Left cardiac atrium (tissue), 4 donors: ENCODE measurements around the gene DOCK4. TPM values are rescaled to one million over a fixed set of nuclear protein-coding genes. Genes with fewer than 3 reads are reported as not detected.

Experiments
- ATAC-seq, 2 donors: fragments of 200-7000 bp; cut with Tn5 transposase; one replicate each; pipeline ENCODE4 v1.9.1; 2020; ENCODE audit warnings: mild to moderate bottlenecking in 2 of 2, moderate library complexity in 2 of 2
- DNase-seq: peaks from one replicate; pipeline ENCODE4 v3.0.0-alpha.2; 2020
- intact Hi-C, 2 donors: fragments of 100-400 bp; cut with DNase I; formaldehyde crosslinking; loops; one replicate each; pipeline versions ENCODE4 v1.14.1 to v1.15.1; 2022 to 2023
- total RNA-seq, 2 donors: library from RNA; stranded (reverse); fragmentation: NEBNext Ultra II Directional; extraction: Animal tissue kit (Norgen Biotek cat#: 25700); gene quantifications; one replicate each; pipeline ENCODE4 v1.2.1, GENCODE V29; 2021
- donor health status: DM: no; HTN: yes; CAD: no.
- donor health status: DM: no; HTN: yes; CAD: no; lungs with severe emphysema.
- donor health status: DM: yes; HTN: yes; CAD: no.
- donor health status: Dilated cardiomyopathy.

DOCK4 gene
- total RNA-seq, 2 donors from 2014 or later, result 17.1 to 19.3 TPM

DNA sequence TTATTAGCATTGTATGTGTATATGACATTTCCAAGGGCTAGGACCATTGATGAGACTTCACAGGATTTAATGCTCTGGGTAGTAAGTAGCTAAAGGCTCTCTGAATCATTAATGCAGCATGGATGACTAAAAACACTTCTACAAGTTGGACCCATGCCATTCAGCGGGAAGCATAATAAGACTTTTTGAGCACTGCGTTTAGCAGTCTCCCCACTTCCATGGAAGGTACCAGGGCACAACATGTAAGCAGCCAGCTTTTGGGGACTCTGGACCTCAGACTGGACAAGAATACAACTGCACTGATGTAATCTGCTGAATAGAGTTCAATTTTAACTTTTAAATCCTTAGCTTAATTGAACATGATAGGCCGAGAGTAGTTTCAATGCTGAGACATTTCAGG is 452.2 kb downstream of the DOCK4 start:
- DNase-seq (no peak), ATAC-seq (no peak)
- intact Hi-C loops, result loop anchor here in 1 of 2 donors (5.0 to 10.0 kb wide), 2 partner anchors 663 to 741 kb away; no protein-coding TSS in a partner anchor

GRCh38 chr7:111752022-111752582 is 454.1 kb downstream of the DOCK4 start:
- peak; percentile 42 for DNase-seq
- peak in 1 of 2 donors; percentile 42 for ATAC-seq
- intact Hi-C loops, result loop anchor here in 1 of 2 donors (5.0 to 10.0 kb wide), 2 partner anchors 665 to 743 kb away; no protein-coding TSS in a partner anchor

DNA sequence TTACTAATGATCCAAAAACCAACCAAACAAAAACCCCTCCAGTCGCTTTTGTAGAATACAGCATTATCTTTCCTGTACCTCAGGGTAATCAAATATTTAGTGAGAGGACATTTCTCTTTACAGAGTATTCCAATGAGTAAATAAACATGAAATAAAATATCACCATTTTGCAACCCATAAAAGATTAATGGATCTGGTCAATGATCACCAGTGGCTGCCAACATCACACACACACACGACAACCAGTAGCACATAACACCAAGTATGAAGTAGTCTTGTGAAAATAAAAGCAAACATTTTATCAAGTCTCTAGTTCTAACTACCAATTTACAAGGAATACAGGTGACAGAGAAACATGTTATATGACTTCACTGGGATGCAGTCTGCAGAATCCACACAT is 455.3 kb downstream of the DOCK4 start:
- no peak for ATAC-seq

DNA sequence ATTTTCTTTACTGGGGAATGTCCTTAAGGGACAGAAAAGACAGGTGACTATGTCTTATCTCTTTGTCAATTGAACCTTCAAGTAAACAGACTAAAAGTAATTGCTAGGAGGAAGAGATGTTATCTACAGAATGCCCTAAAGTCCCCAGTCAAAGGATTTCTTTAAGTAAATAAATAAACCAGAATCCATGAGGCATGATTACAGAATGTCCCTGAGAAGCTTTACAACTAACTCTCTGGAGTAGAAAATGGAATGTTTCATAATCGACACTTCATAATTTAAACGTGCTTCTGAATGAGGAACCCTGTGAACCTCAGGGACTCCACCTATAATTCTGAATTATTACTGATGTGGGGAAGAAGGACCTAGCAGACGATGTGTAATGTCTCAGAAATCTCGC is 456.0 kb downstream of the DOCK4 start:
- DNase-seq (no peak), ATAC-seq (no peak)
- intact Hi-C loops, result loop anchor here in 1 of 2 donors (5.0 to 10.0 kb wide), 2 partner anchors 667 to 745 kb away; no protein-coding TSS in a partner anchor

More for the DNA sequence above, 455.3 kb downstream of the DOCK4 start:
- DNase-seq, result no peak
- intact Hi-C loops, result loop anchor here in 1 of 2 donors (5.0 to 10.0 kb wide), 2 partner anchors 666 to 744 kb away; no protein-coding TSS in a partner anchor

- intact Hi-C loops, result loop anchor here in 1 of 2 donors (5.0 to 10.0 kb wide), 2 partner anchors 668 to 745 kb away; no protein-coding TSS in a partner anchor
- no peak for ATAC-seq
- DNase-seq, result no peak
These were observed 456.6 kb downstream of the DOCK4 start for GRCh38 chr7:111749625-111750024.

DNA sequence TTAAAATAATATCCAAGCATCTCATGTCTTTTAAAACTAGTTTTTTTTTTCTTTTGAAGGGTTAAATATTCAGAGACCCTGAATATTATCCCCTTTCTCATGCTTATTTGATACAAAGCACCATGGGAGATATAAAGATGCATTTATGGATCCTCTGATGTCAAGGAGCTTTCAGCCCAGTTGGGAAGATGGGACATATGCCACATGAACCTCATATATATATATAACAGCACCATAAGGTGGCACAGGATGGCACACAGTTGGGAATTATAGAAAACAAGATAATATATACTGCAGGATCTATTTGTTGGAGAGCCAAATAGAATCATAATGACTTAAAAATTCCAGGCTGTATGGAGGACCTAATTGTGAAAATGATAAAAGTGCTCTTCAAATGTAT is 458.5 kb downstream of the DOCK4 start:
- ATAC-seq (no peak), DNase-seq (no peak)
- intact Hi-C loops, result no loop called here

GRCh38 chr7:111746950-111747349 is 459.2 kb downstream of the DOCK4 start:
- DNase-seq, result no peak
- no peak for ATAC-seq
- intact Hi-C loops, result no loop called here

DNA sequence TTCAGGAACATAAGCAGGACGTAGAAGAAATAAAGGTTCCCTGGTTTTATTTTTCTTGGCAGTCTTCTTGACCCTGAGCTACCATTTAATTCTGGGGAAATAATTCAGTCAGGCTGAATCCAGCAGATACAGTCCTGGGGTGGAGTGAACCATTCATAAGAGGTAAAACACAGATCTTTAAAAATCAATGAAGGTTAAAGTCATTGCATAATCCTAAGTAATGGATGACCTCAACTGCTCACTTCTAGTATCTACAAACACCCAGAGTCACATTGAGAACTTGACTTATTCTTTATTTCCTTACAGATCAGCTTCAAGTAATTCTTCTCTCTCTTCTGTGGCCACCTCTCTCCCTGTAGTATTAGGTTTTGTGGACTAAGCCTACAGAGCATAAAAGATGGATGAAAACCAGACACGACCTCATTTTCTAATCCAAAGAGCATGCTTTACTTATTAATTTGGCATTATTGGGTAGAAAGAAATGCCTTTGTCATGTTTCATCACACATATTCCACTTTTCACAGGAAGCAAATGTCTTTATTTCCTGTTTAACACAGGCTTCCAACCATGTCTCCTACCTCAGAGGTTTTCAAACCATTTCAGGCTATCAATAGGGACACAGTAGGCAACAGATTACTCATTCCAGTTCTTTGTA is 461.6 kb downstream of the DOCK4 start:
- intact Hi-C loops, result no loop called here
- ATAC-seq (peak in 1 of 2 donors; percentile 45), DNase-seq (no peak)

GRCh38 chr7:111743244-111743847 is 462.9 kb downstream of the DOCK4 start:
- ATAC-seq, result no peak
- no peak for DNase-seq
- intact Hi-C loops, result no loop called here

- ATAC-seq (peak; percentile 61 to 68), DNase-seq (peak; percentile 34)
- intact Hi-C loops, result no loop called here
These were observed 464.4 kb downstream of the DOCK4 start for GRCh38 chr7:111741811-111742240.

DNA sequence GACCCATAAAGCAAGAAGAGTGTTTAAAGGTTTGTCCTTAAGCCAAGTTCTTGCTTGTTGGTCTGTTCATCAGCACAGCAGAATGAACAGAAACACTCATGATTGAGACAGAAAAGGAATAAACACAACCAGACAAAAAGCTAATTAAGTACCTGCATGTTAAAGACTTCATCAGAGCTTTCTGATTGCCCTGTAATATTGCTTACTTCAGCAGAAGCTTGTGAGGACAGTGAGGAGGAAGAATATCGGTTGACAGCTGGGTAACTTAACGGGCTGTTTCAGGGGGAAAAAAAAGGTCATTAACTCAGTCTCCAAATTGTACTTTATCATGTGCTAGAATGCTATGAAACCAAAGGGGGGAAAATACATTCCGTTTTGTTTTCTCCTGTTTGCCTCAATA is 465.3 kb downstream of the DOCK4 start:
- DNase-seq (no peak), ATAC-seq (no peak)
- intact Hi-C loops, result no loop called here

DNA sequence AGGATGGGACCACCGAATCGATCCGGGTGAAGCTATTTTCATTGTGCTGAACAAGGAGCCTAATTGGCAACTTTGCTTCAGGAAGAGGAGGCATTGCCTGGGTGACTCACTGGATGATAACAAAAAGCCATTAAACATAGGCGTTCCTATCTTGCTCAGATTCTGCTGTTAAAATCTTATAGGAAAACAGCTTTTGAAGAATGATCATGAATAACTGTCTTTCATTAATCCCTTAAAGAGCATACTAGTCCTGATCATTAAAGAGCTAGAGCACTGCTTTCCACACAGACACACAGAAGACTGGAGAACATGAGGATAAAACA is 469.7 kb downstream of the DOCK4 start:
- intact Hi-C loops, result loop anchor here in 1 of 2 donors (10.0 kb wide), 1 partner anchor 642 kb away; the partner anchor contains the start of gene LRRN3
- ATAC-seq (no peak), DNase-seq (no peak)

DNA sequence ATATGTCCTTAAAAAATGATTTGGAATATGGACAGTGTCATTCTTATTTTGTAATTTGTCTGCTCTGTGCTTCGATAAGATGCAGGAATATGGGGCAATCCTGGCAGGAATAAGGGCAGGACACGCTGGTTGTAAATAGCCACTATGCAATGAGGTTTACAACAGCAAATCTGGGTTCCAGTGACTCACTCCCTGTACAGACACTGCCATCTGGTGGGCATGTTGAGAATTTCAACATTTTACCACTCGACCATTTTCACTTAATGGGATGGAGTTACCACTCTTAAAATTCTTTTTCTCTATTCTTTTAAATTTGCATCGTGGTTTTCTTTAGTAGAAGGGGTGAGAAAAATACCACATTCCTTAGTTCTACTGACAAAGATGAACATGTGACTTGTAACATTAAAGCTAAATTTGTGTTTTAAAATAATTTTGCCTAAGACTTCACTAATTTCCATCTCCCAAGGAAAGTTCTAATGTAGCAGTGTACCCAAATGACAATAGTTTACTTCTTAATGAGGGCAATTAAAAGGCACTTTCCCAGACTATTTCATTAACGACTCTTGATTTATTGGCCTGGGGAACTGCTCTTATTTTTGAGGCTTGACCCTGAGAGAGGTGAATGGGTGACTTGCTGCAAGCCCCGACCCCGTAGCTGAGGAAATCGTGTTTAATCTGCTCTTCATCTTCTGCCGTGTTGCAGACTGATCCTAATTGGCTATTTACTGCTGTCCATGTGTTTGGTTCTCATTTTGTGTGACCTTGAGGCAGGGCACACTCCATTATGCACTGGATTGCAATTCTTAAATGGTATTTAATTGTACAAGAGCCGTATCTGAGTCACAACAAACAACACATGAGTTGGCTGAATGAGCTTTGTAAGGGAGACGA is 470.3 kb downstream of the DOCK4 start:
- ATAC-seq (peak; percentile 74 to 76), DNase-seq (no peak)
- intact Hi-C loops, result loop anchor here in 1 of 2 donors (10.0 kb wide), 1 partner anchor 641 kb away; the partner anchor contains the start of gene LRRN3

DNA sequence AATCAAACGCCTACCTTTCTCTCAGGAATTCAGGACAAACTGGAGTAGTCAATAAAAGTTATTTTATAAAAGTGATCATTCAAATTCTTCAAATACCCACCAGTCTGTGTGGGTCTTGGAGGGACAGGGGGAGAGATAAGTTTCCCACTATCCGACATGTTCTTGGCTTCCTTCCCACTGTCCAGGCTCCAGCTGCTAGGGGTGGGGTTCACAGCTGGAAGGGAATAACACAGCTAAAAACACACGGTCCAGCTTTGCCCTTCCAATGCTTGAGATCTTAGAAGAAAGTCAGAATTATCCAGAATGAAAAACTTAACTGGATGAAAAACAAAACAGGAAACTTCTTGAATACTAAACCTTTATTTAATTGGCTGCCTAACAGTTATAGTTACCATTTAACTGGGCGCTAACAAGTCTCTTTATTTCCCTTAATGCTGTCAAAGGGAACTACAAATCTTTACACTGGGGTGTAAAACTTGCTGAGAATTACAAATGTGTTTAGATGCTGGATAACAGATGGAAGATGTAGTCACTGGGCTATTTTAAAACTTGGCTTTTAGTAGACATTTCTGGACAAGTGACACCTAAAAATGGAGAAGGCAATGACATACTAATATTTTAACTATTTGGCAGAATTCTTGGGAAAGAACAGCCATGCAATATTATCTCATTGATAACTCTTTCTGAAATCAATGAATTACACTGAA is 471.1 kb downstream of the DOCK4 start:
- DNase-seq (no peak), ATAC-seq (peak; percentile 40 to 48)
- intact Hi-C loops, result loop anchor here in 1 of 2 donors (10.0 kb wide), 1 partner anchor 640 kb away; the partner anchor contains the start of gene LRRN3

DNA sequence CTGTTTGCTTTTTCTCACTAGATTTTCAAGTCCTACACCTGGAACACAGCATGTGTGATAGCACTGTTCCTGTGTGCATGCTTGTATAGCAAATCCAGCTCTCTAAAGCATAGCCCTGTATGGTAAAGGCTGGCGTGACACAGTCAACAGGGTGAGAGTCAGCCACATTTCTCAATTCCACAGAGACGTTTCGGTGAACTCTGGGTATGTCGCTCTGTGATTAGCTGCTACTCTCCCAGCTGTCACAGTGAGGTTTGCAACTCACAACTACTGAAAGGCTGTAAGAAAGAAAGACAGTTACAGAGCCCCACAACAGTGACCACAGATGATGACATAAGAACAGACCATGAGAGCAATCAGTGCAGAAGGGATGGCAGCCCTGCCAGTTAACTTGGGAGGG is 473.3 kb downstream of the DOCK4 start:
- intact Hi-C loops, result loop anchor here in 1 of 2 donors (10.0 kb wide), 1 partner anchor 638 kb away; the partner anchor contains the start of gene LRRN3
- DNase-seq (no peak), ATAC-seq (no peak)

GRCh38 chr7:111730476-111731300 is 475.5 kb downstream of the DOCK4 start:
- ATAC-seq, result peak in 1 of 2 donors; percentile 33
- intact Hi-C loops, result loop anchor here in 1 of 2 donors (10.0 kb wide), 1 partner anchor 636 kb away; the partner anchor contains the start of gene LRRN3
- DNase-seq, result no peak

DNA sequence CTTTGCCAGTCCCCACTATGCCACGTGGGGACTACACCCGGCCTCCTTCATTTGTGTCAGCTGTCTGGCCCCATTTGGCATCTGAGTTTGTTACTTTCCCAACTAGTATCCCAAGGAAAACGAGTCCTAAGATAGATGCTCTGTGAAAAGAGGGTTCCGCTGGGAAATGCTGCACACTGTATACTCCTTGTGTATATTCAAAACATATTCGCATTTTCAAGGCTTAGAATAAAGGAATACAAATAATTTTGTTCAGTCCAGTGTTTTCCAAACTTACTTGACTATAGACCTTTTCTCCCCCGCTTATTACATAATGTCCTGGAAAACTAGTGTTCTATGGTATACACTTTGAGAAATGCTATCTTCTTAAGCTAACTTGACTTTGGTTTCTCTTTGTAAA is 476.1 kb downstream of the DOCK4 start:
- DNase-seq (no peak), ATAC-seq (no peak)
- intact Hi-C loops, result loop anchor here in 1 of 2 donors (10.0 kb wide), 1 partner anchor 635 kb away; the partner anchor contains the start of gene LRRN3
